Esophagus squamous epithelium (tissue), 4 donors: ENCODE data around the gene IL27RA.

Experiments used
- CTCF ChIP-seq, 6 experiments: fragments of 450-650 bp in 4 of 6; fragments of 200-600 bp in 2 of 6; sonication (generic) in 2 of 6; IDR thresholded peaks; one replicate each; pipeline ENCODE4 v1.5.1; 2016 to 2019; ENCODE audit warnings: antibody characterized with exemption in 6 of 6, mild to moderate bottlenecking in 4 of 6, moderate library complexity in 4 of 6
- POLR2A ChIP-seq, 4 donors: fragments of 450-650 bp; IDR thresholded peaks; one replicate each; pipeline ENCODE4 v1.6.1; 2017; ENCODE audit warnings: antibody characterized with exemption in 4 of 4, mild to moderate bottlenecking in 4 of 4, moderate library complexity in 3 of 4

GRCh38 chr19:14052470-14052869 lies 20.9 kb downstream of the IL27RA start:
- TF ChIP-seq CTCF (IDR thresholded peaks at IDR 0.05) (no peak), POLR2A (IDR thresholded peaks at IDR 0.05) (no peak)
